ENCODE results near the gene SRMS.
A peak's percentile ranks its signal among the peaks of the same experiment; 100 is the strongest.

DNA sequence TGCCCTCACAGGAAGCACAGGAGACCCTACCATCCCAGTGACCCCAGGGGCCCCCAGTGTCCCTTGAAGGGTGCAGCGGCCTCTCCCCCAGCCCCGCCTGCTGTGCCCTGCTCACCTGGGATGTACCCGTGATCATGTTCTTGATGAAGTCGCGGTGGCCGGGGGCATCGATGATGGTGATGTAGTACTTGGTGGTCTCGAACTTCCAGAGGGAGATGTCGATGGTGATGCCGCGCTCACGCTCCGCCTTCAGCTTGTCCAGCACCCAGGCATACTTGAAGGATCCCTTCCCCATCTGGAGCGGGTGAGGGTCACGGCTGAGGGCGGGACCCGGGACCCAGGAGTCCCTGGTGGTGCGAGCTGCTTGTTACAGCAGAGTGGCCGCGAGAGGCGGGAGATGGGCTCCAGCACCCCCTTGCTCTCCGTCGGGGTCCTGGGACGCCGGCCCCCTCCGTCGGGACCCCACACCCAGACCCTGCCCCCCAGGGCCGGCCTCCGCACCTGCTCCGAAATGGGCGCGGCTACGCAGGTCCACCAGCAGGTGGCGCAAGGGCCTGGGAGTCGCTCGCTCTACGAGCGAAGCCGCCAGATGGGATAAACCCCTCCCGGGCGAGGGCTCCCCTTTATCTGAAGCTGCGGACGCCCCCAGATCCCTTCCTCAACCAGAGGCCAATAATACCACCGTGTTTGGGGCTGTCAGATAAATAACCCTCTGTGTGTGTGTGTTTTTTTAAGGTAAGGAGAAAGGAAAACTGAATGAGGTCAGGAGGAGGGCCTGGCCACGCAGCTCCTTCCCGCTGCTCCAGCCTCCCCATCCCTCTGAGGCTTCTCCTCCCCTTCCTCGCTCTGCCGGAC is 51.6 kb downstream of the SRMS start:
- TF ChIP-seq CTCF (IDR thresholded peaks at IDR 0.05; ENCODE audit: low read length): peak; percentile 92
- no peak for TF ChIP-seq EZH2 (optimal IDR thresholded peaks at IDR 0.05; ENCODE audit: low read depth, low read length)
- no peak for TF ChIP-seq EZH2phosphoT487 (IDR thresholded peaks at IDR 0.05; ENCODE audit: low read length)

All from MM.1S (cell line).